AML-193 (cell line): ENCODE data around the gene MEAK7.

Source experiments
- DNase-seq, 2 experiments: peaks; one replicate each; lab custom pipeline; 2025; lab: John Stamatoyannopoulos, UW

The MEAK7 gene

DNA sequence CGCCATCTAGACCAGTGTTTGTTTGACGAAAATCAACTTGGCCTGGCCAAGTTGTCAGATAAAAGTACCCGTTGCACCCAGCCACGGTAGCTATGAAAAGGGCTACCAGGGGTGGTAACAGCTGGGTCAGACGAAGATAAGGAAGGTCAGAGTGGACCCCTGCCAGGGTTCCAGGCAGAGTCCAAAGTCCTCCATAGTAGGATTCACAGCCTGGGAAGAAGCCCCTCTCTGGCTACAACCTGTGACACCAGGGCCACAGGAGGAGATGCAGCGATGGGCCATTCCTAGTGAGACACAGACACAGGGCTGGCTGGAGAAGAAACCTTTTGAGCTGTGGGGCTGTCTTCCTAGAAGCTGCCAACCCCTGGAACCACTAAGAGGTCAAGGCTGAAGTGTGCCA is 39.3 kb downstream of the MEAK7 start:
- DNase-seq, result no peak

DNA sequence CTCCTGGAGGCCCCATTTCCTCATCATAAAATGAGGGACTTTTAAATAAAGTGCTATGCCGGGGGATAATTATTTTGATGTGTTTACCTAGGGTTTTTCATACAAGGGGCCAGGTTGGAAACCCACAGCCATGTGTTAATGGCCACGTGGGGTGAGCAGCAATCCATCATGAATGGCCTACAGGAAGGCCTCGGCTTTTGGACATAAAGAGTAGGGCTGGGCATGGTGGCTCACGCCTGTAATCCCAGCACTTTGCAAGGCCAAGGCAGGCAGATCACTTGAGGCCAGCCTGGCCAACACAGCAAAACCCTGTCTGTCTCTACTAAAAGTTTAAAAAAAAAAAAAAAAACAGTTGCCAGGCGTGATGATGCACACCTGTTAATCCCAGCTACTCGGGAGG is 40.3 kb downstream of the MEAK7 start:
- no peak for DNase-seq

DNA sequence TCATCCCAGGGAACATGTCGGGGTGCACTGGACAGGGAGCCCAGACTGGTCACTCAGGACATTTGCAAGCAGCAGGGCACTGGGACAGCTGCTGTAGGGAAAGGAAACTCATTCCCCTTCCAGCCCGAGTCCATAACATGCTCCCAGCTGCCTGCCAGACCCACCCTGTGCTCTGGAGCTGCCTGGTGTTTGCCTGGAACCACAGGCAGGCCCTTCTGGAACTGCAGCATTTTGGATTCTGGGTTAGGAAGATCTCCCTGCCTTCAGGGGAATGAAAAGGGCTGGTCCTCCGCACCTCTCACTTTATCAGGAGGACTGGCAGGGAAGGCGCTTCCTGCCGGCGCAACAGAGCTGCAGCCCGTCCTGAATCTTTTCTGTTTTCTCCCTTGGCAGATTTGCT is 41.2 kb downstream of the MEAK7 start:
- DNase-seq, result no peak

DNA sequence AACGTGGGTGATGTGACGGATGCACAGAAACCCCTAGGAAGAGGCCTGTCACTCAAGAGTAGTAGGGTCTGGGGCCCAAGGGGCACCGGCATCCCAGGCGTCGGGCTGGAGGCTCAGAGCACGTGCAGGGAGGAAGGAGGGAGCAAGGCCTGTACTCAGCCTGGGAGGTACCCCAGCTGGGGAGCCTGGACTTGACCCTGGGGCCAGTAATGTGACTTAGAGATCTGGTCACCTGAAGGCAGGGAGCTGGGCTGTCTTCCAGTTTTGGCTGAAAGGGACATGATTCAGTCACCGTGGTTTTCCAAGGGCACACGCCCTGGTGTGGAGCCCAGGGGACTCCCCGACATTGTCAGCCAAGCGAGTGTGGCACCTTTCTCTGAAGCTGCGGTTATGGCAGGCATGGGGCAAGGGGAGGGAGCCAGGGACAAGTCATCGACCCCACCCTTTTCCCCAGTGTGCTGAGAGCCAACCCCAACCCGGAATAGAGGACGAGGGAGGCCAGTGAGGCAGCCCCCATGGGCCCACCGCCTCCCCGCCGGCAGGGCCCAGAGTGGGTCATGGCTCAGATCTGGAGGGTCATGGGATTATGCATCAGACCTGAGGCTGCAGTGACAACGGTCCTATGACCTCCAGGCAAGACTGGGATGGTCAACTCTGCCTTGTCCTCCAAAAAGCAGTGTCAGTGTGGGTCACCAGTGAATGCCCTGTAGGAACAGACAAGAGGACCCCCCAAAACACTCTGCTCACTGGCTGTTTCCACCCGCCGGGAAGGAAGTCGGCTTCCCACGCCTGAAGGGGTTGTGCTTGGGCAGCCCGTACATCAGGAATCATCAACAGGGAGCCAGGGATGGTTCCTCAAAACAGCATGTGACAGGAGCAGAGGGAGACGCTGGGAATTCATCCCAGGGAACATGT is 41.9 kb downstream of the MEAK7 start:
- DNase-seq, result no peak

- DNase-seq, result no peak
Measured at GRCh38 chr16:84461413-84462295, 42.8 kb downstream of the MEAK7 start.

GRCh38 chr16:84461029-84461412 is 43.4 kb downstream of the MEAK7 start:
- DNase-seq, result no peak

- DNase-seq, result no peak
Measured at GRCh38 chr16:84460406-84461028, 43.9 kb downstream of the MEAK7 start.

- no peak for DNase-seq
Measured at GRCh38 chr16:84459941-84460405, 44.5 kb downstream of the MEAK7 start.

DNA sequence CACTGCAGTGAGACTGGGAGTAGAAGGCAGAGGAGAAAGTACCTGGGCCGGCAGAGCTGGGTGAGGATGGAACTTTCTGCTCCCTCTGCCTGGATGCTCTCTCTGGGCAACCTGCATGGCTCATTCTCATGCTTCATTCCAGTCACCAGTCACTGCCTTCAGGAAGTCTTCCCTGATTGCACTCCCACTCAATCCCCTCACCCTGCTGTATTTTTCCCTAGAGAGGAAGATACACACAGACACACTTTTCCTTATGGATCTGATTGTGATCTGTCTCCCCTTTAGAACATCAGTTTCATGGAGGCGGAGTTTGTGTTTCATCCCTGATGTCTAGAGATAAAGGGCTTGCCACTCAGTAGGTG is 44.9 kb downstream of the MEAK7 start:
- DNase-seq, result no peak

GRCh38 chr16:84458606-84459532 is 45.6 kb downstream of the MEAK7 start:
- no peak for DNase-seq

GRCh38 chr16:84455031-84455430 is 49.4 kb downstream of the MEAK7 start:
- no peak for DNase-seq
